ENCODE results near the gene SMYD4.

DNA sequence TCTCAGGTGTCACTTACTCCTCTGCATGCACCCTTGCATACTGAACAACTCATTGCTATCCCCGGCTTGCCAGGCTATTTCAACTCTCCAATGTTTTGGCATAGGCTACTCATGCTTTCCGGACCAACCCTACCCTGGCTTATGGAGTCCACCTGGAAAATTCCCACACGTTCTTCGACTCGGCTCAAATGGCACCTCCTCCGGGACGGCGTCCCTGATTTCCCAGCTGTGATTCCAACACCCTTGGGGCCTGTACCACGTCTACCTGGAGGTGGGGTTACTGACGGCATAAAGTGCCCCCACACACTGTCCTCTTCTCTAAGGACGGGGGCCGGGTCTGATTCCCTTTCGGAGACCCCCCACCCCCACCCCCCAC lies 498 bp downstream of the SMYD4 start:
- TF ChIP-seq, protein P1, sequence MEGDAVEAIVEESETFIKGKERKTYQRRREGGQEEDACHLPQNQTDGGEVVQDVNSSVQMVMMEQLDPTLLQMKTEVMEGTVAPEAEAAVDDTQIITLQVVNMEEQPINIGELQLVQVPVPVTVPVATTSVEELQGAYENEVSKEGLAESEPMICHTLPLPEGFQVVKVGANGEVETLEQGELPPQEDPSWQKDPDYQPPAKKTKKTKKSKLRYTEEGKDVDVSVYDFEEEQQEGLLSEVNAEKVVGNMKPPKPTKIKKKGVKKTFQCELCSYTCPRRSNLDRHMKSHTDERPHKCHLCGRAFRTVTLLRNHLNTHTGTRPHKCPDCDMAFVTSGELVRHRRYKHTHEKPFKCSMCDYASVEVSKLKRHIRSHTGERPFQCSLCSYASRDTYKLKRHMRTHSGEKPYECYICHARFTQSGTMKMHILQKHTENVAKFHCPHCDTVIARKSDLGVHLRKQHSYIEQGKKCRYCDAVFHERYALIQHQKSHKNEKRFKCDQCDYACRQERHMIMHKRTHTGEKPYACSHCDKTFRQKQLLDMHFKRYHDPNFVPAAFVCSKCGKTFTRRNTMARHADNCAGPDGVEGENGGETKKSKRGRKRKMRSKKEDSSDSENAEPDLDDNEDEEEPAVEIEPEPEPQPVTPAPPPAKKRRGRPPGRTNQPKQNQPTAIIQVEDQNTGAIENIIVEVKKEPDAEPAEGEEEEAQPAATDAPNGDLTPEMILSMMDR (IDR thresholded peaks at IDR 0.05) = no peak
- no peak for TF ChIP-seq POLR2AphosphoS5 (IDR thresholded peaks at IDR 0.05)
- TF ChIP-seq POLR2A (IDR thresholded peaks at IDR 0.05) = no peak
